Measurements from ENCODE around the gene C1QTNF5. TPM values are rescaled to one million over a fixed set of nuclear protein-coding genes. Genes with fewer than 3 reads are reported as not detected.

The C1QTNF5 gene
- total RNA-seq, 2 donors from 2014 or later = not detected

GRCh38 chr11:119339589-119340334 lies 921 bp downstream of the C1QTNF5 start:
- H3K4me3 Mint-ChIP-seq = peak overlapping the region; percentile 41
- H3K9me3 Mint-ChIP-seq = no peaks in the 10 kb centered on the region
- peaks cover 12% of the 10 kb centered on the region for H3K4me1 Mint-ChIP-seq
- H3K27ac Mint-ChIP-seq = no peak overlapping the region
- peak; percentile 49 for ATAC-seq (replicated peaks)
- peaks cover 26% of the 10 kb centered on the region for H3K27me3 Mint-ChIP-seq
- H3K36me3 Mint-ChIP-seq (ENCODE audit: low read depth) = peaks cover 6% of the 10 kb centered on the region

GRCh38 chr11:119338965-119339588 lies 1.6 kb downstream of the C1QTNF5 start:
- no peak overlapping the region for H3K27ac Mint-ChIP-seq
- peaks cover 6% of the 10 kb centered on the region for H3K36me3 Mint-ChIP-seq (ENCODE audit: low read depth)
- H3K27me3 Mint-ChIP-seq = peaks cover 26% of the 10 kb centered on the region
- H3K4me1 Mint-ChIP-seq = peaks cover 12% of the 10 kb centered on the region
- ATAC-seq (replicated peaks) = no peak
- peak overlapping the region; percentile 41 for H3K4me3 Mint-ChIP-seq
- no peaks in the 10 kb centered on the region for H3K9me3 Mint-ChIP-seq

GRCh38 chr11:119338318-119338890 lies 2.3 kb downstream of the C1QTNF5 start:
- H3K4me1 Mint-ChIP-seq = peaks cover 12% of the 10 kb centered on the region
- ATAC-seq (replicated peaks) = peak; percentile 29

GRCh38 chr11:119337581-119338317 lies 2.9 kb downstream of the C1QTNF5 start:
- Mint-ChIP-seq H3K27me3 (peaks cover 19% of the 10 kb centered on the region), H3K9me3 (no peaks in the 10 kb centered on the region), H3K36me3 (ENCODE audit: low read depth) (peaks cover 6% of the 10 kb centered on the region), H3K4me3 (no peak overlapping the region), H3K27ac (no peak overlapping the region), H3K4me1 (peaks cover 12% of the 10 kb centered on the region)
- ATAC-seq (replicated peaks) = no peak

More at GRCh38 chr11:119338318-119338890, 2.3 kb downstream of the C1QTNF5 start:
- Mint-ChIP-seq H3K36me3 (ENCODE audit: low read depth) (peaks cover 6% of the 10 kb centered on the region), H3K4me3 (peak overlapping the region; percentile 41), H3K9me3 (no peaks in the 10 kb centered on the region), H3K27ac (no peak overlapping the region), H3K27me3 (peaks cover 25% of the 10 kb centered on the region)

GRCh38 chr11:119336744-119337469 lies 3.8 kb downstream of the C1QTNF5 start:
- H3K4me3 Mint-ChIP-seq = peak overlapping the region; percentile 38
- H3K27ac Mint-ChIP-seq = no peak overlapping the region
- H3K4me1 Mint-ChIP-seq = peaks cover 12% of the 10 kb centered on the region

GRCh38 chr11:119335655-119336543 lies 4.8 kb downstream of the C1QTNF5 start:
- H3K4me1 Mint-ChIP-seq = peaks cover 8% of the 10 kb centered on the region
- H3K27ac Mint-ChIP-seq = no peak overlapping the region
- no peaks in the 10 kb centered on the region for H3K9me3 Mint-ChIP-seq
- H3K27me3 Mint-ChIP-seq = peaks cover 10% of the 10 kb centered on the region
- no peak for ATAC-seq (replicated peaks)
- H3K4me3 Mint-ChIP-seq = peak overlapping the region; percentile 93
- peaks cover 6% of the 10 kb centered on the region for H3K36me3 Mint-ChIP-seq (ENCODE audit: low read depth)

More at GRCh38 chr11:119336744-119337469, 3.8 kb downstream of the C1QTNF5 start:
- Mint-ChIP-seq H3K27me3 (peaks cover 17% of the 10 kb centered on the region), H3K9me3 (no peaks in the 10 kb centered on the region), H3K36me3 (ENCODE audit: low read depth) (peaks cover 6% of the 10 kb centered on the region)
- ATAC-seq (replicated peaks) = no peak

- H3K36me3 Mint-ChIP-seq (ENCODE audit: low read depth) = peaks cover 6% of the 10 kb centered on the region
- H3K27me3 Mint-ChIP-seq = peaks cover 12% of the 10 kb centered on the region
- peaks cover 6% of the 10 kb centered on the region for H3K4me1 Mint-ChIP-seq
Observed at GRCh38 chr11:119335091-119335654, 5.5 kb downstream of the C1QTNF5 start.

GRCh38 chr11:119334174-119334930 lies 6.3 kb downstream of the C1QTNF5 start, which contains the start of gene RNF26:
RNF26 (plus strand) TSS chr11:119334527; CDS start chr11:119335123, 596 bp downstream.
- ATAC-seq (replicated peaks) = peak; percentile 98
- peaks cover 6% of the 10 kb centered on the region for H3K4me1 Mint-ChIP-seq
- H3K27me3 Mint-ChIP-seq = peaks cover 14% of the 10 kb centered on the region
- peak within 1 kb of the TSS; percentile 93 for H3K27ac Mint-ChIP-seq
- no peaks in the 10 kb centered on the region for H3K9me3 Mint-ChIP-seq
- peak within 1 kb of the TSS; percentile 93 for H3K4me3 Mint-ChIP-seq
- H3K36me3 Mint-ChIP-seq (ENCODE audit: low read depth) = peaks cover 4% of the 10 kb centered on the region

More at GRCh38 chr11:119335091-119335654, 5.5 kb downstream of the C1QTNF5 start:
- Mint-ChIP-seq H3K4me3 (peak overlapping the region; percentile 93), H3K9me3 (no peaks in the 10 kb centered on the region), H3K27ac (peak overlapping the region; percentile 93)
- no peak for ATAC-seq (replicated peaks)

- Mint-ChIP-seq H3K27me3 (peaks cover 13% of the 10 kb centered on the region), H3K27ac (peak overlapping the region; percentile 93), H3K9me3 (no peaks in the 10 kb centered on the region), H3K36me3 (ENCODE audit: low read depth) (no peaks in the 10 kb centered on the region), H3K4me1 (no peaks in the 10 kb centered on the region), H3K4me3 (peak overlapping the region; percentile 93)
- no peak for ATAC-seq (replicated peaks)
Observed at GRCh38 chr11:119332111-119332765, 8.4 kb downstream of the C1QTNF5 start.

- Mint-ChIP-seq H3K4me1 (no peaks in the 10 kb centered on the region), H3K9me3 (no peaks in the 10 kb centered on the region), H3K27me3 (peaks cover 13% of the 10 kb centered on the region), H3K4me3 (no peak overlapping the region), H3K27ac (no peak overlapping the region), H3K36me3 (ENCODE audit: low read depth) (no peaks in the 10 kb centered on the region)
- no peak for ATAC-seq (replicated peaks)
Observed at GRCh38 chr11:119330237-119330636, 10.4 kb downstream of the C1QTNF5 start.

- Mint-ChIP-seq H3K27me3 (peaks cover 13% of the 10 kb centered on the region), H3K4me1 (no peaks in the 10 kb centered on the region), H3K27ac (no peak overlapping the region), H3K4me3 (no peak overlapping the region), H3K36me3 (ENCODE audit: low read depth) (no peaks in the 10 kb centered on the region), H3K9me3 (no peaks in the 10 kb centered on the region)
- ATAC-seq (replicated peaks) = no peak
Observed at GRCh38 chr11:119329320-119329719, 11.4 kb downstream of the C1QTNF5 start.

GRCh38 chr11:119324189-119324588 lies 16.5 kb downstream of the C1QTNF5 start:
- H3K27ac Mint-ChIP-seq = no peak overlapping the region
- H3K4me1 Mint-ChIP-seq = peaks cover 14% of the 10 kb centered on the region
- no peaks in the 10 kb centered on the region for H3K9me3 Mint-ChIP-seq
- no peak overlapping the region for H3K4me3 Mint-ChIP-seq
- H3K36me3 Mint-ChIP-seq (ENCODE audit: low read depth) = no peaks in the 10 kb centered on the region
- no peak for ATAC-seq (replicated peaks)
- H3K27me3 Mint-ChIP-seq = peaks cover 3% of the 10 kb centered on the region
